ENCODE results near the gene SPEG.
"Not testable (repeated sequence)": the region's sequence is repeated elsewhere in the genome, so short reads cannot be mapped to it uniquely, and the experiment has no call there.

Gene SPEG

DNA sequence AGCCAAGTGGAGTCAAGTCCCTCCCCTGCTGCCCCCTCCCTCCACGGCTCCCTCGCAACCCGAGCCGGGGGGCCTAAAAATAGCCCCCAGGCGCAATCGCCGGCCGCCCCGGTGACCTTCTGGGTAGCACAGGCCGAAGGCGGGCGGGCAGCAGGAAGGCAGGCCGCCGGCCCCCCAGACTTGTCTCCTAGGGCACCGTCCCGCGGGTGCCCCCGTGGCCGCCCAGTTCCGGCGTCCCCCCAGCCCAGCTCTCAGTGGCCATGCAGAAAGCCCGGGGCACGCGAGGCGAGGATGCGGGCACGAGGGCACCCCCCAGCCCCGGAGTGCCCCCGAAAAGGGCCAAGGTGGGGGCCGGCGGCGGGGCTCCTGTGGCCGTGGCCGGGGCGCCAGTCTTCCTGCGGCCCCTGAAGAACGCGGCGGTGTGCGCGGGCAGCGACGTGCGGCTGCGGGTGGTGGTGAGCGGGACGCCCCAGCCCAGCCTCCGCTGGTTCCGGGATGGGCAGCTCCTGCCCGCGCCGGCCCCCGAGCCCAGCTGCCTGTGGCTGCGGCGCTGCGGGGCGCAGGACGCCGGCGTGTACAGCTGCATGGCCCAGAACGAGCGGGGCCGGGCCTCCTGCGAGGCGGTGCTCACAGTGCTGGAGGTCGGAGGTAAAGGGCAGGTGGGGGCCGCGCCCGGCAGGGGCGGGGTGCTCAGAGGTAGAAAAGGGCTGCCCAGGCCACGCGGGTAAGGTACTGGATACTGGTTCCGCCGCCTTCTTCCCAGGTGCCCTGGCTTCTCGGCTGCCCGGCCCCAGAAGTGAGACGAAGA, at the start of gene SPEG:
Gene SPEG (plus strand): TSS at position 126 of the 808 bp plus-strand sequence. CDS start 135 bp downstream, at position 261.
- no peak for DNase-seq

DNA sequence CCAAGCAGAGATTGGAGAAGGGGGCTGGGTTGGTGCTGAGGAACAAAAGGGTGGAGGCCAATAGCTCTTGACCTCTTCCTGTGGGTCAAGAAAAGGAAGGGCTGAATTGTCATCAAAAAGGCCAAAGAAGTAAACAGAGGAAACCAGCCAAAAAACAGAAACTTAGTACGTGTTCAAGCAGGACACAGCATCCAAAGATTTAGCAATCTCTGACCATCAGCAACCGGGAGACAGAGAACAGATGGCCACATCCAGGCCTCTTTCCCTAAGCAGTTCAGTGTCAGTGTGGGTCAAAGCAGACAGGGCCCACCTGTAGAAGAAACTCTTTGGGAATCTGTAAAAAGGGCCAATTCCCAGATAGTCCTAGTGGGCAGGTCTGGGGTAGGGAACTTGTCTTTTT, 49.8 kb upstream of the SPEG start:
- no peak for DNase-seq

DNA sequence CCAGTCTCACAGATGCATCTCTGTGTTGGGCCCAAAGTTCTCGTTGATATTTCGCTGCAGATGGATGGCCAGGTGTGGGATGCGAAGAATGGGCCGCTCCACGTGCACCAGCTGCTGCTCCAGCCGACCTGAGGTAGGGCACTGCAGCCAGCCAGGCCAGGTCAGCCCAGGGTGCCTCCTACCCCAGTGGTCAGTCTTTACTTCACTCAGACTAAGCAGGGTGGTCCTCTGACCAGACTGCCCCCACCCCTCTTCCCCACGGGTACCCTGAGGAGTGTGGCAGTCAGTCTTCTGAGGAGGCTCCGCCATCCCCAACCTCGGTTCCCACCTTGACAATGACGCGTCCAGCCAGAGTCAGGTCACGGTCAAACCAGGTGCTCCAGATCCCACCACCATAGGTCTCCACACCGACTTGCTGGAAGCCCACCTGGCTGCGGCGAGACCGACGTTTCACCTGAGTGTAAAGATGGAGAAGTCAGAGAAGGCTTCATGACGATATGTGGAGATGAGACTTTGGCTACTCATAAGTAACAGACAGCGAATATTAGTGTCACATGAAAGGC, 48.6 kb upstream of the SPEG start:
- no peak for DNase-seq

DNA sequence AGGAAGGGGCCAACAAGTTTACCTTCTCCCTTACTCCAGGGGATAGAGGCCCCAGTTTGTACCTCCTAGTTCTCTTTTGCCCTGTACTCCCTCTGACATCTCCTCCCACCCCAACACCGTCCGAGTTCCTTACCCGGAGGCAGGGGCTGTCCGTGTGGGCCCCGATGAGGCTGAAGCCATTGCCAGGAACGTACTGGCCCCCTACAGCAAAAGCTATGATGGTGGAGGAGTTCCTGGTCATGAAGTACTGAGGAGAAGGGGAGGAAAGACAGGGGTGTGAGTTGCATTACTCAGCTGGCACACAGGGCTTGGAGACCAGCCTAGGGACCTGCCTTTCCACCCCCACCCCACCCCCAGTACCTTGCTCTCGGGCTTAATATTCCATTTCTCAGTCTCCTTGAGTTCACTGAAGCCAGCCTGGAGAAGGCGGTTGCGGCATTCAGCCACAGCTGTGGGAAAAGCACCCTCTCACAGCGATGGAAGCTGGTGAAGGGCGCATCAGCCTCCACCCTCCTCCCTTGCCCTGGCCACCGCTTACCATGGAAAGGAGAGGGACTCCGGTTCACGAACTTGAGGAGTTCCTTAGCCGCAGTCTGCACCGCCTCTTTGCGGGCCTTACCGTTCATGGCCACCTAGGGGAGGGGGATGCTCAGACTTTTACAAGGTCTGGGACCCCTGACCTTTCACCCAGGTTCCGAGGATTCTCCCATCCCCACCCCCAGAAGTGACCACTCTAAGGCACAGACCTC, 47.9 kb upstream of the SPEG start:
- no peak for DNase-seq

DNA sequence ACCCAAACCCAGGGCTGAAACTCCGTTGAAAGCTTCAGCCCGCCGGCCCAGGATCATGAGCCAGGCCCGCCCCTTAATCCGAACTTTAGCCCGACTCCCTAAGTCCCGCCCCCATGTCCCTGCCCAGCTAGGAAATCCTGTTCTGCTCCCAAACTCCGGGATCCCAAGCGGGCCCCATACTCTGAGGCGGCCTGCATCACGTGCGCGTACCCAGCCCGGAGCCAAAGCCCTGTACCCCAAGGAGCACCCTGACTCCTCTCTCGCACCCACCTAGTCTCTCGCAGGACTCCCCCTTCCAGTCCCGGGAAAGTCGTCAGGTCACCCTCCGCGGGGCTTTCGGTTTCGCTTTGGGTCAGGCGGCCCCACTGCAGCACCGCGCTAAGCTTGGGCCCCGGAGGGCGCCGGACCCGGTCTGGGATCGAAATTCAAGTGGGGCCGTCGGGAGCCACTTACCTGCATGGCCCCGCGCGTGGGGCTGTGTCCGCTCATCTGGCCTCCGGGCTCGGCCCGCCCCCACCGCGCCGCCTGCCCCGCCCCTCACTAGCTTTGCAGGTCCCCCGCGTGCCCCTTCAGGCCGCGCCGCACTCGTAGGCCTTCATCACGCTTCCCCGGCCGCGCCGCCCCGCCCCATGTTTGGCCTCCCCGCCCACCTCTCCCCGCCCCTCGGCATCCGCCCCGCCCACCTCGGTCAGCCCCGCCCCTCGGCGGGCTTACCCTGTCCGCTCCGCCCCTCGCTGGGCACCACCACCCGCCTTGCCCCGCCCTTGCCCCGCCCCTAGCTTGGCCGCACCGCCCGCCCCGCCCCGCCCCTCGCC, 47.1 kb upstream of the SPEG start, which contains the start of gene DNPEP:
Gene DNPEP (minus strand): TSS at position 607 of the 815 bp plus-strand sequence. CDS start 118 bp downstream, at position 489.
- DNase-seq: peak; percentile 90

DNA sequence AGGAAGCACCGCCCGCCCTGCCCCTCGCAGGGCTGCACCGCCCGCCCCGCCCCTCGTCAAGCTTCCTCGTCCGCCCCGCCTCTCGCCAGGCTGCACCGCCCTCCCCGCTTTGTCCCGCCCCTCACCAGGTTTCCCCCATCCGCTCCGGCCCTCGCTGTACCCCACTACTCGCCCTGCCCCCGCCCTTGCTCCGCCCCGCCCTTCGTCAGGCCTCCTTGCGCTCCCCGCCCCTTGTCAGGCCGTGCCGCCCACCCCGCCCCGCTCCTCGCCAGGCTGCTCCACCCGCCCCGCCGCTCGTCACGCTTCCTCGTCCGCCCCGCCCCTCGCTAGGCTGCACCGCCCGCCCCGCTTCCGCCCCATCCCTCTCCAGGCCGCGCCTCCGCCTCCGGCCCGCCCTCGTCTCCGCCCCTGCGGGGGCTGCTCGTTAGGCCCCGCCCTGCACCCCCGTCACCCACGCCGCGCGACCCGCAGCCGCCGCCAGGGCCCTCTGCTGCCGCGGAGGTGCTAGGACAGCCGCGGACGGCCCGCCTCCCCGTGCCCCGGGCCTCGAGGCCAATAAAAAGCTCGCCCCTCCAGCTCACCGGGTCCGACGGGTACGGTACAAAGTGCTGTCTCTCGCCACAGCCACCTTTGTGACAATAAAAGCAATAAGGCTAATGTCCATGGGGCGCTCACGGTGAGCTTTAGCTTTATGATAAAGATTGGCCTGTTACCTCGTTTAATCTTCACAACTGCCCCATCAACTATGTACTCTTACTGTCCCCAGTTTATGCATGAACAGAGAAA, 46.3 kb upstream of the SPEG start:
- peak; percentile 99 for DNase-seq

DNA sequence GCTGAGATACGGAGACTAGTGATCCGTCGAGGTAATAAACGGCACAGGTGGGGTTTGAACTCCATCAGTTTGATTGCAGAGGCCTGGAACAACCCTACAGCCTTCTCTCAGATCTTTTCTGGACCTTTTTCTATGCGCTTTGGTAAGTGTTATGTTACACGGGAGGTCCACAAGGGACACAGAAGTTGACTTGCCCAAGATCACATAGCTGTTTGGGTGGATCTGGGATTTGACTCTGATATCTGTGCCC, 45.8 kb upstream of the SPEG start:
- no peak for DNase-seq

DNA sequence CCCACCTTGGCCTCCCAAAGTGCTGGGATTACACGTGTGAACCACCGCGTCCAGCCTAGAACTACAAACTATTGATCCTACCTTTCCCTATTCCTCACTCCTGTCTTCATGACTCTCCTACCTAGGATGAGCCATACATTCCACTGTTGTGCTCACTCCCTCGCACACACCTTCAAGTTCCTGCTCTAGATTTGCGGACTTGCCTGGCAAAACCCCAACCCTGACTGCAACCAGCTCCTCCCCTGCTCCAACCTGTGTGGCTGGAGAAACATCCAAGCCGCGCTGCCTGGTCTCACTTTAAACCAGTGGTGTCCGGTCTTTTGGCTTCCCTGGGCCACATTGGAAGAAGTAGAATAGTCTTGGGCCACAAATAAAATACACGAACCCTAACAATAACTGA, 41.9 kb upstream of the SPEG start:
- DNase-seq: no peak

DNA sequence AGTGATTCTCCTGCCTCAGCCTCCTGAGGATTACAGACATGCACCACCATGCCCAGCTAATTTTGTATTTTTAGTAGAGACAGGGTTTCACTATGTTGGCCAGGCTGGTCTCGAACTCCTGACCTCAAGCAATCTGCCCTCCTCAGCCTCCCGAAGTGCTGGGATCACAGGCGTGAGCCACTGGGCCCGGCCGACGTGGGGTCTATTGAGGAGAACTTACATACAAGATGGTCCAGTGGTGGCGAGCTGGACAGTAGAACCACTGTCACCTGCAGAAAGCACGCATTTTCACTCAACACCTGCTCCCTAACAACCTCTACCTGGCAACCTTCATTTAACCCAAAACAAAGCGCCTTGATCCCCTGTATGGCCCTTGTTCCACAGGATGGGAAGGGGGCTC, 39.6 kb upstream of the SPEG start:
- DNase-seq: not testable (repeated sequence)

DNA sequence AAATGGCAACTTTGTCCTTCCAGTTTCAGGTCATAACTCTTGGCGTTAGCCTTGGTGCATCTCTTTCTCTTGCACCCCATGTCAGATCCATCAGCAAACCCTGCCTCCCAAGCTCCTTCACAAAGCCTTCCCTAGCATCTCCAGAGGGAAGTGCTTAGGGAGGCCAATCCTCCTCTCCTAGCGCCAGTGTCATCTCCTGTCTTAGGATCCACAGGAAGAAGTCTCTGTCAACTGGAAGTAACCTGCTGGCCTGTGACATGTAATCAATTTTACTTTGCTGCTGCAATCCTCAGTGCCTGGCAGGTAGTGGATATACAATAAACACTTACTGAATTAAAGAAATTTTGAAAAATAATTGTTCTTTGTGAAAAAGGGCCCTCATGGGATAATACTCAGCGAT, 39.0 kb upstream of the SPEG start:
- no peak for DNase-seq

DNA sequence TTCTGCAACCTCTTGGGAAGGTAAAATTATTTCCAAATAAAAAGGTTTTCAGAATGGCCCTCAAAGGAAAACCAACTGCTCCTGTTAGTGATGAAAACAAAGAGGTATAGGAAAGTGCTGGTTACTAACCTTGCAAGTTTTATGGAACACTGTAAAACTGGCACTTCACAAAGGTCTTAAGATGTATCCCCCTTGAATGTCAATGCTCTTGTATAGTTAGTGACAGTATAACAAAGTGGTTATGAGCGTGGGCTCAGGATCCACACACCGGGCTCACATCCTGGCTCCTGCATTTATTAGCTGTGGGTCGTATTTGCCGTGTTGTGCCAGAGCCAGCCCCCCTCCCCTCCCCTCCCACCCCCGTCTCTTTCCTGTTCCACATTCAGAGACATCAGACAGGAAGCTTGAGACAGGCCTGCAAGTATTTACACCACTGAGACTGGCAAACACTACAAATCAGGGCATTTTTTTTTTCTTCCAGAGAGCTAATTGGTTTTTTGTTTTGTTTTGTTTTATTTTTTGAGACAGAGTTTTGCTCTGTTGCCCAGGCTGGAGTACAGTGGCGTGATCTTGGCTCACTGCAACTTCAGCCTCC, 37.7 kb upstream of the SPEG start:
- no peak for DNase-seq

DNA sequence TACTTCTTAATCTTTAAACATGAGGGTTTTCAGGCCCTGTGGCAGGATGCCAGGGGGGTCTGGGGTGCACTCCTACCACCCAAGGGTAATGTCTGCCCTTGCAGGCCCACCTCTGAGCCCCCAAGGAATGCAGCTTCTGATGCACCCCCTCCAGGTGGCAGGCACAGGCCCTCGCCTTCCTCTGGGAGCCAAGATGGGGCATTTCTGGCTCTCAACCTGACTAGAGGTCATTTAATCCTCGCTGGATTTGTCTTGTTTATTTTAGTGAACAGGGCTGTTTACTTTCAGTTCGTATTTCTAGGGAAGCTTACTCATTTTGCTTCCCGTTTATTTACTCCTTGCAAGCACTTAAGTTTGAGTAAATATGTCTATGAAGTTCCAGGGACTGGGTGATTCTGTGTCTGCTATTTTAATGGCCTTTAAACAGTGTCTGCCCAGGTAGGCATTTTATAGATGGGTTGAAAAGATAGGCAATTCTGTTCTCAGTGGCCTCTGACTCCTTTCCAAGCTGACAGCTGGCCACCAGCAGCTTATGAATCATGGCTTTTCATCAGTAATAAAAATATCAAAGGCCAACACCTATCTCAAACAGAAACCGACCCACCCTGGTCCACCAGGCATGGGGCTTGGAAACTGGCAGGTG, 35.8 kb upstream of the SPEG start:
- DNase-seq: no peak

DNA sequence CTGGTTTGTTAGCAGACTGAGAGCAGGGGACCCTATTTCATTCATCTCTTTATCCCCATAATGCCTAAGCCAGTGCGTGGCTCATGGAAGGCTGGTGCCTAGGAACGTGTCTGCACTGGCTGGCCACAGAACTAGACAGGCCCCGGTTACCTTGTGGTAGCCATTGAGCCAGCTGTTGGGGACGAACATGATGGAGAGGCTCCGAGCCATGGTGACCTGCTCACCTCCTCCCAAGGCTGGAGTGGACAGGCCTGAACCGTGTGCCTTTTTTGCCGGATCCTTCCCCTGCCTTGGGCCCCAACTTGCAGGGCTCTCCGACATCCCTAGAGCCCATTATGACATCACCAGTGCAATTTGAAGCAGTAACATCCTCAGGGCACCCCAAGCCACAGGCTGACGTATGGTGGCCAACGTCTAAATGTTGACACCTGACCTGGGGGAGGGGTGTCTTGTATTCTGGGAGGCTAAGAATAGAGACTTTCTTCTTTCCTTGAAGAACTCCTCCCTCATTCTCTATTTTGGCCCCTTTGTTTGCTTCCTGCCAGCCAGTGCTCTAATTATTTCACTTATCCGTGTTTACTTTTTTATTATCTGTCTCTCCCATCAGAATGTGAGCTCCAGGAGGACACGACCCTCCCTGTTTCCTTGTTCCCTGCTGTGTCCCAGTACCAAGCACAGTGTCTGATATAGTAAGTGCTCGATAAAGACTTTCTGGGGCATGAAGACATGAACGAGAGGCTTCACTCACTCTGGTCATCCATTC, 34.7 kb upstream of the SPEG start:
- no peak for DNase-seq

DNA sequence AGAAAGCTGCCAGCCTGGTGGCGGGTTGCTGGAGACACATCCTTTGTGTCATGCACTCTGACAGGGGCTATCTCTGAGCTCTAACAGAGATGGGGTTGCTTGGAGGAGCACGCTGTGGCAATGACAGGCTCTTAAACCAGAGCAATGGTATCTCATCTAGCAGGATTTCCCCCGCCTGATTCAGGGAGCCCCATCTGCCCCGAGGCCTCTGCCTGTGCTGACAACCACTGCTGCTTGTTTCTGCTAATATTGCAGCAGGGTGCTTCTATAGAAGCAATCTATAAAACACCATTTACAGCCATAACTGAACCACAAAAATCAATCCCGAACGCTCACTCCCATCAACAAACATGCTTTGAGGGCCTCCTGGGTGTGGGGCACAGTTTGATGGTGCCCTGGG, 34.1 kb upstream of the SPEG start:
- no peak for DNase-seq

DNA sequence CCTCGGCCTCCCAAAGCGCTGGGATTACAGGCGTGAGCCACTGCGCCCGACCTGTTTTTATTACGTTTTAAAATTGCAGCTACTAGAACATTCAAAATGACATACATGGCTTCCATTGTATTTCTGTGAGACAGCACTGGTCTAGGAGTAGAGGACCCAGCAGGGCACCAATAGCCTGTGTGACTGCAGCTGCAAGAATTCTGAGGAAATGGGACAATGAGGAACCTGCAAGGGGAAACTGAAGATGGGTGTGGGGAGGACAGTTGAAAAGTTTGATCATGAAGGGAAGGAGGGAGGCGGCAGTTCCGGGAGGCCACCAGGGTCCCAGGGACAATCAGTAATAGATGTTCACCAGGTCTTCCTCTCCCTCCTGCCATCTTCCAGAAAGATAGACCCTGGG, 33.0 kb upstream of the SPEG start:
- no peak for DNase-seq

DNA sequence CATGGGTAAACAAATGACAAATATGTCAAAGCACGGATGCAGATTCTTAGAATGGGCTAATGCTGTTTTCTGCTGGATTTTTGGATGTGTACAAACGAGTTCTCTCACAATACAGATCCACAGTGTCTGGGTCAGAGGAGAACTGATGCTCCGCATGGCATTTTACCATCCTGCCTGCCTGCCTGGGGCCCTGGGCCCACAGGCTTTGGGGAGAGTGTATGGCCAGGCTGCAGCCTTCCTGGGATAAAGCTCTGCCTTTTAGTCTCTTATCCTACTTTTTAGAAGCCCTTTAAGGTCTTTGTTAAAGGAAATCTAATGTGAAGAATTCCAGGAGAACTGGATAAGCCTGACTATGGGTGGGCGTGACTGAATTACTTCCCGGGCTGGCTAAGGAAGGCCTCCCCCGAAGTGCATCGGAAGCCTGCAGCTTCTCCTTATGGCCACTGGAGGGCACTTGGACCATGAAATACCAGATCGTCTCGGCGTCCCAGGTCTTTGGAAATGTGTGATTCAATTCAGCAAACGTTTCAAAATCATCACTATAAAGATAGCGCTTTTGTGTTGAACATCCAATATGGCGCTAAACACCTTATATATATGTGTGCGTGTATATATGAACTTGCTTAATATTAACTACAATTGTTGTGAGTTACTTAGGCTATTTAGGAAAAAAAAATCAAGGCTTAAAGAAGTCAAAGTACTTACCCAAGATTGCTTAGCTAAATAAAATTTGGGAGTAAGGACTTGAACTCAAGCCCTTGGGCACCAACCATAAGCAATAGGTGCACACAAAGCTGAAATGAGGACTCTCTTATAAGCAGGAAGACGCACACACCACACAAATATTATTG, 31.8 kb upstream of the SPEG start:
- DNase-seq: peak; percentile 24

DNA sequence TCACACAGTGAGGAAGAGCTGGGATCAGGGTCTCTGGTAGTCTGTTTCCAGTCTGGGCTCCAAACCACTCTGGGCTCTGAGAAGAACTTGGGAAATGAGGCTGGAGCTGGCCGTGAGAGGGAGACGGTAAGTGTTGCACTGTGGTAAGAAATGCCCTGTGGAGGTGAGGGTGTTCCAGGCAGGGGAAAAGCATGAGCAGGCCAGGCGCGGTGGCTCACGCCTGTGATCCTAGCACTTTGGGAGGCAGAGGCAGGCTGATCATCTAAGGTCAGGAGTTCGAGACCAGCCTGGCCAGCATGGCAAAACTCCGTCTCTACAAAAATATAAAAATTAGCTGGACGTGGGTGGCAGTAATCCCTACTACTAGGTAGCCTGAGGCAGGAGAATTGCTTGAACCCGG, 30.8 kb upstream of the SPEG start:
- no peak for DNase-seq

DNA sequence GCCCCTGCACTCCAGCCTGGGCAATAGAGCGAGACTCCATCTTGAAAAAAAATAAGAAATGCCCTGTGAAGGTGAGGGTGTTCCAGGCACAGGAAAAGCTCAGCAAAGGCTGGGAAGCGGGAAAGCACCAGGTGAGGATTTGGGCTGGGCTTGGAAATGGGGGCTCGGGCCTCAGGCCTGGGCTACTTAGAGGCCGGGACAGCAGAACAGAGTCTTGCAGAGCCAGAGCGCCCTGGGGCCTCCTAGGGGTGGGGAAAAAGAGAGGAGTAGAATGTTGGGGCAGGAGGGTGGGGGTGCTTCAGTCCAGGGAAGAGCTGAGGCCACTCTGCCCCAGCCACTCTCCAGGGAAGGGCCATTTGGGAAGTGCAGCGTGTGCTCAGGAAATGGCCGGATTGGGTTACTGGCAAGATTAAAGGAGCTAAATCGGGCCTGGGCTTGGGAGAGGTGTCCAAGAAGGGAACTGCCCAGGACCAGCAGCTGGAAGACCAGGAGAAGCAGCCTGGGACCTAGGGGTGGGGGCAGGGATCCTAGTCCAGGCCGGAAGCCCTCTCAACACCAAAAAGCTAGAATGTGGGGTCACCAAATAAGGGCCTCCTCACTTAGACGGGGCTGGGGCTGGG, 30.2 kb upstream of the SPEG start:
- no peak for DNase-seq

DNA sequence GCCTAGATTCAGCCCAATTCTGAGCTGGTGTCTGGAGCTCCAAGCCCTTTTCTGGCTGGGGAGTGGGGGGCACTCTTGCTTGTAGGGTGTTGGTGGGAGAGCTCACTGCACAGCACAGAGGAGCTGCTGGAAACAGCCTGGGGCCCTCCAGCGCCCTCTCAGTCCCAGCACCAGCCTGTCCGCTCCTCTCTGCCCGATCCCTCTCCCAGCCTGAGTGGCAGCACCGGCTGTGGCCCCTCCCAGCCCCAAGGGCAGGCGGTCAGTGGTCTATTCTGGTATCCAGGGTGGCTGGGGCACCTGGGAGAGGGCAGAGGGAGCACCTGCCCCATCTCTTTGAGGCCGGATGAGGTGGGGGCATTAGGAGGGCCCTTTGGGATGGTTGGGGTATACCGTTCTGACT, 29.7 kb upstream of the SPEG start:
- no peak for DNase-seq

Measured in stimulated activated naive CD4-positive, alpha-beta T cell treated with Interleukin-2 at 50 U/mL for 16 hours (primary cell).